SK-N-SH (cell line): ENCODE measurements around the gene TNRC6B.

Experiments
- EP300 ChIP-seq, 2 experiments: IDR thresholded peaks; 2 replicates each; pipeline versions ENCODE4 v1.4.0 to v1.6.1; 2012; ENCODE audit warnings: borderline replicate concordance in 1 of 2, low read depth in 1 of 2, low read length in 1 of 2
- JUND ChIP-seq: IDR thresholded peaks from 2 replicates; pipeline ENCODE4 v1.4.0; 2012
- NRF1 ChIP-seq: IDR thresholded peaks from 2 replicates; pipeline ENCODE4 v1.6.1; 2012; ENCODE audit warnings: low read depth, mild to moderate bottlenecking, low read length
- RAD21 ChIP-seq: IDR thresholded peaks from 2 replicates; pipeline ENCODE4 v1.6.1; 2012; ENCODE audit warnings: mild to moderate bottlenecking, low read length
- RXRA ChIP-seq: IDR thresholded peaks from 2 replicates; pipeline ENCODE4 v1.4.0; 2012; ENCODE audit warnings: low read depth, mild to moderate bottlenecking, borderline replicate concordance
- SMC3 ChIP-seq: IDR thresholded peaks from 2 replicates; pipeline ENCODE4 v1.6.1; 2012; ENCODE audit warnings: low read depth, low read length, improper control_type of control experiment
- TF ChIP-seq, protein P1 (sequence below): IDR thresholded peaks from 2 replicates; pipeline ENCODE4 v1.6.1; 2012; ENCODE audit warnings: mild to moderate bottlenecking, low read depth, low read length, moderate library complexity
- TF ChIP-seq, protein P2 (sequence below): fragments of 200-600 bp; sonication (generic); IDR thresholded peaks from 2 replicates; pipeline ENCODE4 v1.6.1; 2017; ENCODE audit warnings: antibody characterized with exemption, mild to moderate bottlenecking, moderate library complexity

DNA sequence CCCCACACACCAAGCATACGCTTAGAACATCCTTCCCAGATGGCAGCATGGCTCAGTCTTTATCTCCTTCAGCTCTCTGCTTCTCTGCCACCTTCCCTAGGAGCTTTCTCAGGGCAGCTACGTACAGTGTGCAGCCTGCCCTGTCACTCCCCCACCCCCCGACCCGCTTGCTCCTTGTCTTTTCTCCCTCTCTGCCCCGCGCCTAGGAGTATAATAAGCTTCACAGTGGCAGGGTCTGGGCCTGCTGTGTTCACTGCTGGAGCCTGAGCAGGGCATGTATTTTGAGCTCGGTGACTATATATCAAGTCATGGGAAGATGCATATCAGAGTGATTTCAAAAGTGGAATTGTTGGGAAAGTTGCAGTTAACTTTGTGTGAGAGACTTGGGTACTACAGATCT lies 112.8 kb downstream of the TNRC6B start:
- TF ChIP-seq, protein P1, sequence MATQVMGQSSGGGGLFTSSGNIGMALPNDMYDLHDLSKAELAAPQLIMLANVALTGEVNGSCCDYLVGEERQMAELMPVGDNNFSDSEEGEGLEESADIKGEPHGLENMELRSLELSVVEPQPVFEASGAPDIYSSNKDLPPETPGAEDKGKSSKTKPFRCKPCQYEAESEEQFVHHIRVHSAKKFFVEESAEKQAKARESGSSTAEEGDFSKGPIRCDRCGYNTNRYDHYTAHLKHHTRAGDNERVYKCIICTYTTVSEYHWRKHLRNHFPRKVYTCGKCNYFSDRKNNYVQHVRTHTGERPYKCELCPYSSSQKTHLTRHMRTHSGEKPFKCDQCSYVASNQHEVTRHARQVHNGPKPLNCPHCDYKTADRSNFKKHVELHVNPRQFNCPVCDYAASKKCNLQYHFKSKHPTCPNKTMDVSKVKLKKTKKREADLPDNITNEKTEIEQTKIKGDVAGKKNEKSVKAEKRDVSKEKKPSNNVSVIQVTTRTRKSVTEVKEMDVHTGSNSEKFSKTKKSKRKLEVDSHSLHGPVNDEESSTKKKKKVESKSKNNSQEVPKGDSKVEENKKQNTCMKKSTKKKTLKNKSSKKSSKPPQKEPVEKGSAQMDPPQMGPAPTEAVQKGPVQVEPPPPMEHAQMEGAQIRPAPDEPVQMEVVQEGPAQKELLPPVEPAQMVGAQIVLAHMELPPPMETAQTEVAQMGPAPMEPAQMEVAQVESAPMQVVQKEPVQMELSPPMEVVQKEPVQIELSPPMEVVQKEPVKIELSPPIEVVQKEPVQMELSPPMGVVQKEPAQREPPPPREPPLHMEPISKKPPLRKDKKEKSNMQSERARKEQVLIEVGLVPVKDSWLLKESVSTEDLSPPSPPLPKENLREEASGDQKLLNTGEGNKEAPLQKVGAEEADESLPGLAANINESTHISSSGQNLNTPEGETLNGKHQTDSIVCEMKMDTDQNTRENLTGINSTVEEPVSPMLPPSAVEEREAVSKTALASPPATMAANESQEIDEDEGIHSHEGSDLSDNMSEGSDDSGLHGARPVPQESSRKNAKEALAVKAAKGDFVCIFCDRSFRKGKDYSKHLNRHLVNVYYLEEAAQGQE, result no peak
- no peak for TF ChIP-seq RXRA
- TF ChIP-seq, protein P2, sequence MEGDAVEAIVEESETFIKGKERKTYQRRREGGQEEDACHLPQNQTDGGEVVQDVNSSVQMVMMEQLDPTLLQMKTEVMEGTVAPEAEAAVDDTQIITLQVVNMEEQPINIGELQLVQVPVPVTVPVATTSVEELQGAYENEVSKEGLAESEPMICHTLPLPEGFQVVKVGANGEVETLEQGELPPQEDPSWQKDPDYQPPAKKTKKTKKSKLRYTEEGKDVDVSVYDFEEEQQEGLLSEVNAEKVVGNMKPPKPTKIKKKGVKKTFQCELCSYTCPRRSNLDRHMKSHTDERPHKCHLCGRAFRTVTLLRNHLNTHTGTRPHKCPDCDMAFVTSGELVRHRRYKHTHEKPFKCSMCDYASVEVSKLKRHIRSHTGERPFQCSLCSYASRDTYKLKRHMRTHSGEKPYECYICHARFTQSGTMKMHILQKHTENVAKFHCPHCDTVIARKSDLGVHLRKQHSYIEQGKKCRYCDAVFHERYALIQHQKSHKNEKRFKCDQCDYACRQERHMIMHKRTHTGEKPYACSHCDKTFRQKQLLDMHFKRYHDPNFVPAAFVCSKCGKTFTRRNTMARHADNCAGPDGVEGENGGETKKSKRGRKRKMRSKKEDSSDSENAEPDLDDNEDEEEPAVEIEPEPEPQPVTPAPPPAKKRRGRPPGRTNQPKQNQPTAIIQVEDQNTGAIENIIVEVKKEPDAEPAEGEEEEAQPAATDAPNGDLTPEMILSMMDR, result no peak
- no peak for TF ChIP-seq SMC3
- TF ChIP-seq JUND, result no peak
- TF ChIP-seq EP300 (IDR thresholded peaks at IDR 0.05; ENCODE audit: borderline replicate concordance in 1 of 2, low read depth in 1 of 2, low read length in 1 of 2), result no peak
- TF ChIP-seq RAD21, result no peak
- no peak for TF ChIP-seq NRF1
